ENCODE results near the gene UMODL1.

Gene UMODL1

GRCh38 chr21:42081138-42081537, 10.0 kb downstream of the UMODL1 start:
- Histone ChIP-seq H3K27ac (peak overlapping the region; percentile 42), H3K36me3 (replicated peaks) (no peaks in the 10 kb centered on the region), H3K27me3 (replicated peaks) (no peaks in the 10 kb centered on the region), H3K4me3 (ENCODE audit: low read depth, low read length) (no peak overlapping the region)
- DNase-seq: peak; percentile 66
- TF ChIP-seq CTCF (IDR thresholded peaks at IDR 0.05; ENCODE audit: low read depth, low read length, missing control alignments): no peak
- in situ Hi-C loops (cut with HindIII; ENCODE audit: low pct_ligation_motif_present, low sequenced_read_pairs): no loop called here

DNA sequence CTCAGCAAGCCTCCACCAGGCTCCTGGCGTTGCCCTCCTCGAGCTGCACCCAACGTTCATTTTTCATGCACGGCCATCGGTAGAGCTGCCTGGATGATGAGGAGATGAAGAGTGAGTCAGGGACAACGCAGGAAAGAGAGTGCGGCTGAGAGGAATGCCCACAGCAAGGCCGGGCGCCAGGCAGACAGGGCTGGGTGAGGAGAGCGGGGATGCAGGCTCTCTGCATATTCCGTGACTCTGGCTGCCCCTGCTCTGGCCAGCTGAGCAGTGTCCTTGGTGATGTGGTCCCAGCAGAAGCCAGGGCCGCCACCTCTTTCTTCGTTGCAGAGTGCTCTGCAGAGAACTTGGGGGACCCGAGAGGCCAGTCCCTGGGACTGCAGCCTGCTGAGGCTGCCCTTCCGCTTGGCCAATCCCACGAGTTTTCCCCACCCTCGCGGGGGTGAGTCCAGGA, 10.8 kb downstream of the UMODL1 start:
- no peaks in the 10 kb centered on the region for H3K27me3 ChIP-seq (replicated peaks)
- H3K4me3 ChIP-seq (ENCODE audit: low read depth, low read length): no peak overlapping the region
- no peaks in the 10 kb centered on the region for H3K36me3 ChIP-seq (replicated peaks)
- in situ Hi-C loops (cut with HindIII; ENCODE audit: low pct_ligation_motif_present, low sequenced_read_pairs): no loop called here
- no peak for TF ChIP-seq CTCF (IDR thresholded peaks at IDR 0.05; ENCODE audit: low read depth, low read length, missing control alignments)
- DNase-seq: no peak
- H3K27ac ChIP-seq: no peak overlapping the region

DNA sequence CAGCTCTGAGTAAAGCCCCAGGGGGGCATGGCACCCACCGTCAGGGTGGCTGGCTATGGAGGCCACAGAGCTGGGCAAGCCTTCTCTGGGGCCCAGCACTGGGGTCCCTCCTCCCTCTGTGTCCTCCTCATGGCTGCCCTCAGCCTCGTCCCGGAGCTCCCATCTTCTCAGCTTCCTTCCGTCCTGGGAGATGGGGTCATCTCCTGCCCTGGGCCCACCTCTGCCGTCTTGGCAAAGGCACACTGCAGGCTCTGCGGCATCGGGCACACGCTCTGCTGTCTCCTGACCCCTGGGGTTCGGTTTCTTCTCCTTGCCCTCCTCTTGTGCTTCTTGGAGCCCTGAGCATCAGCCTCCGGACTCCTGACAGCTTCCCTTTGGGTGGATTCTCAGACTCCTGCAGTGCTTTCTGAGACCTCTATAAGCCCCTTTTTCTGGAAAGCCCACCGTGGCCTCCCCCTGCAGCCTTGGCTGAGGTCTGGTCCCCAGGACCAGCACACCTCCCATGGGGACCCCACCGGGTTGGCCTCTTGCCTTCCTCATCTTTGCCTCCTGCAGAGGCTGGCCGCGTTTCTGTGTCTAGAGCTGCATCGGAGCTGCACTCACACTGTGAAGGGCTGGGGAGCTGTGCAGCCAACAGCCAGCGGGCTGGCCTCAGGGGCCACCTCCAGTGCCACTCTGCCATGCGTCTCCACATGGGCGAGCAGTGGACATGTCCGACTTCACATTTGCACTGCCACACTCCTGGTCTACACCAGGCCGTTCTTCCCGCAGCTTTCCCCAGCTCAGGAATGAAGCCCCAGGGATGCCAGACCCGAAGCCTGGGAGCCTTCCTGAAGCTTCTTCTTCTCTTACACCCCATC, 11.6 kb downstream of the UMODL1 start:
- no peaks in the 10 kb centered on the region for H3K27me3 ChIP-seq (replicated peaks)
- H3K36me3 ChIP-seq (replicated peaks): no peaks in the 10 kb centered on the region
- in situ Hi-C loops (cut with HindIII; ENCODE audit: low pct_ligation_motif_present, low sequenced_read_pairs): no loop called here
- no peak overlapping the region for H3K4me3 ChIP-seq (ENCODE audit: low read depth, low read length)
- H3K27ac ChIP-seq: no peak overlapping the region
- DNase-seq: no peak
- TF ChIP-seq CTCF (IDR thresholded peaks at IDR 0.05; ENCODE audit: low read depth, low read length, missing control alignments): no peak

GRCh38 chr21:42083361-42083690, 12.2 kb downstream of the UMODL1 start:
- no peaks in the 10 kb centered on the region for H3K36me3 ChIP-seq (replicated peaks)
- no peak overlapping the region for H3K27ac ChIP-seq
- in situ Hi-C loops (cut with HindIII; ENCODE audit: low pct_ligation_motif_present, low sequenced_read_pairs): no loop called here
- no peaks in the 10 kb centered on the region for H3K27me3 ChIP-seq (replicated peaks)
- no peak for DNase-seq
- TF ChIP-seq CTCF (IDR thresholded peaks at IDR 0.05; ENCODE audit: low read depth, low read length, missing control alignments): no peak
- no peak overlapping the region for H3K4me3 ChIP-seq (ENCODE audit: low read depth, low read length)

GRCh38 chr21:42084079-42084478, 13.0 kb downstream of the UMODL1 start:
- no peak for DNase-seq
- Histone ChIP-seq H3K27ac (no peak overlapping the region), H3K4me3 (ENCODE audit: low read depth, low read length) (no peak overlapping the region), H3K27me3 (replicated peaks) (no peaks in the 10 kb centered on the region), H3K36me3 (replicated peaks) (no peaks in the 10 kb centered on the region)
- TF ChIP-seq CTCF (IDR thresholded peaks at IDR 0.05; ENCODE audit: low read depth, low read length, missing control alignments): no peak
- in situ Hi-C loops (cut with HindIII; ENCODE audit: low pct_ligation_motif_present, low sequenced_read_pairs): no loop called here
